CD4-positive, alpha-beta T cell (primary cell): ENCODE data around the gene SLC22A3. TPM values are rescaled to one million over a fixed set of nuclear protein-coding genes. Genes with fewer than 3 reads are reported as not detected.

ENCODE experiments used
- ATAC-seq: fragments of 200-7000 bp; cut with Tn5 transposase; one replicate; pipeline ENCODE4 v1.10.0; 2022; ENCODE audit warnings: mild to moderate bottlenecking; ENCODE audit not compliant: poor library complexity
- CTCF ChIA-PET: fragments of 350-600 bp; sonication (Branson Sonifier 250); formaldehyde crosslinking; loops from one replicate; lab custom pipeline; 2021; ENCODE audit warnings: antibody characterized with exemption, inconsistent platforms; lab: Charles Lee
- POLR2A ChIA-PET: fragments of 350-600 bp; sonication (Branson Sonifier 250); formaldehyde crosslinking; loops from one replicate; lab custom pipeline; 2021; ENCODE audit warnings: antibody characterized with exemption, inconsistent platforms; lab: Charles Lee
- DNase-seq, 14 experiments: peaks; one replicate each; pipeline ENCODE4 v3.0.0-alpha.2; 2013 to 2020; ENCODE audit warnings: mixed read lengths in 2 of 14
- H3K27ac ChIP-seq, 2 donors: one replicate each; pipeline versions ENCODE4 v1.5.1 to v1.7.0; 2013; ENCODE audit warnings: low read length in 2 of 2, low read depth in 1 of 2, mild to moderate bottlenecking in 1 of 2
- H3K27me3 ChIP-seq, 2 experiments: 1 replicate in 1 of 2; 2 replicates in 1 of 2; pipeline versions ENCODE4 v1.6.1 to v1.7.0; 2013; ENCODE audit warnings: low read length in 2 of 2, control low read depth in 1 of 2, mild to moderate bottlenecking in 1 of 2, moderate library complexity in 1 of 2; ENCODE audit not compliant: insufficient read depth in 2 of 2, control insufficient read depth in 1 of 2
- H3K36me3 ChIP-seq: one replicate; pipeline ENCODE4 v1.6.1; 2013; ENCODE audit warnings: low read length, control low read depth; ENCODE audit not compliant: insufficient read depth
- H3K4me1 ChIP-seq: one replicate; pipeline ENCODE4 v1.6.1; 2013; ENCODE audit warnings: low read length, control low read depth; ENCODE audit not compliant: insufficient read depth
- H3K4me3 ChIP-seq: one replicate; pipeline ENCODE4 v1.5.1; 2013; ENCODE audit warnings: mild to moderate bottlenecking, low read length, moderate library complexity
- H3K9me3 ChIP-seq, 2 experiments: 1 replicate in 1 of 2; 2 replicates in 1 of 2; pipeline versions ENCODE4 v1.6.1 to v1.7.0; 2013; ENCODE audit warnings: low read length in 2 of 2, mild to moderate bottlenecking in 2 of 2, control low read depth in 1 of 2, moderate library complexity in 1 of 2; ENCODE audit not compliant: control insufficient read depth in 1 of 2, insufficient read depth in 1 of 2
- H3K27ac Mint-ChIP-seq: one replicate; pipeline ENCODE4 v1.8.0; 2020; ENCODE audit warnings: mixed read lengths
- H3K27me3 Mint-ChIP-seq: one replicate; pipeline ENCODE4 v1.8.0; 2021; ENCODE audit warnings: mixed read lengths
- H3K36me3 Mint-ChIP-seq: one replicate; pipeline ENCODE4 v1.8.0; 2021; ENCODE audit warnings: low read depth, mixed read lengths
- H3K4me1 Mint-ChIP-seq: one replicate; pipeline ENCODE4 v1.8.0; 2021; ENCODE audit warnings: low read depth, mixed read lengths
- H3K4me3 Mint-ChIP-seq: one replicate; pipeline ENCODE4 v1.8.0; 2020; ENCODE audit warnings: mild to moderate bottlenecking, mixed read lengths
- H3K9me3 Mint-ChIP-seq: one replicate; pipeline ENCODE4 v1.8.0; 2020; ENCODE audit warnings: mixed read lengths
- intact Hi-C, 2 experiments: fragments of 100-400 bp; cut with DNase I in 1 of 2; cut with micrococcal nuclease in 1 of 2; formaldehyde crosslinking; loops; one replicate each; pipeline versions ENCODE4 v1.15.1 to v1.9.0; 2023 to 2025; cut with DNase I, micrococcal nuclease
- total RNA-seq, 174 experiments: library from RNA in 2 of 174; stranded (reverse) in 2 of 174; gene quantifications; one replicate each; pipeline ENCODE4 v1.2.3 and lab custom pipeline; 2021 to 2026
- TF ChIP-seq, protein P1 (sequence below): fragments of 200-600 bp; IDR thresholded peaks from one replicate; pipeline ENCODE4 v1.8.0; 2022; ENCODE audit warnings: antibody characterized with exemption, mild to moderate bottlenecking

SLC22A3 gene
- total RNA-seq, 2 experiments from 2014 or later = not detected

DNA sequence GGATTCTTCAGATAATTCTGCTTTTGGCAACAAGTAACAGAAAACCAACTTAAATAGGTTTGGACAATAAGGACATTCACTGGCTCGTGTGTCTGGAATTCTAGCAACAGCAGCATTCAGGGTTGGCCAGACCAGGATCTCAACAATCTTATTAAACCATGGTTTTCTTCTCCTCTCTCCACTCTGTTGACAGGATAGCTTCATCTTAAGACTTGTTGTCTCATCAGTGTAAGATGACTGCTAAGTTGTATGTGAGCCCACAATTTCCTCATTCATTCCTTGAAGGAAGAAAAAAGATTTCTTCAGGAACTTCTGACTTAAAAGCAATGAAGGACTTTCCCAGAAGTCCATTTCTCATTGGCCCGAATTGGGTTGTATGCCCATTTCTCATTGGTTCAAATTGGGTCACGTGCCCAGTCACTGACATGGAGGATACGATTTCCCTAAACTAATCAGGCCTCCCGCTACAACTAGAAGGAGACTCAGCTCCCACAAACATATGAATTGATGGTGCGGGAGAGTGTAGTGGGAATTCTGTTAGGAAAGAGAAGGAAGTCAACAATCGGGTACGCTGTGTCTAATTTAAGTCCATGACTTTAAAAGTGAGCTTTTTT lies 83.7 kb downstream of the SLC22A3 start:
- no peak overlapping the region for H3K27ac ChIP-seq
- POLR2A ChIA-PET = no interaction called here
- H3K4me1 ChIP-seq = peaks cover under 1% of the 10 kb centered on the region
- DNase-seq (no peak), ATAC-seq (no peak)
- H3K9me3 Mint-ChIP-seq = no peaks in the 10 kb centered on the region
- peaks cover 67% of the 10 kb centered on the region for H3K27me3 Mint-ChIP-seq
- H3K4me3 ChIP-seq = no peak overlapping the region
- TF ChIP-seq, protein P1, sequence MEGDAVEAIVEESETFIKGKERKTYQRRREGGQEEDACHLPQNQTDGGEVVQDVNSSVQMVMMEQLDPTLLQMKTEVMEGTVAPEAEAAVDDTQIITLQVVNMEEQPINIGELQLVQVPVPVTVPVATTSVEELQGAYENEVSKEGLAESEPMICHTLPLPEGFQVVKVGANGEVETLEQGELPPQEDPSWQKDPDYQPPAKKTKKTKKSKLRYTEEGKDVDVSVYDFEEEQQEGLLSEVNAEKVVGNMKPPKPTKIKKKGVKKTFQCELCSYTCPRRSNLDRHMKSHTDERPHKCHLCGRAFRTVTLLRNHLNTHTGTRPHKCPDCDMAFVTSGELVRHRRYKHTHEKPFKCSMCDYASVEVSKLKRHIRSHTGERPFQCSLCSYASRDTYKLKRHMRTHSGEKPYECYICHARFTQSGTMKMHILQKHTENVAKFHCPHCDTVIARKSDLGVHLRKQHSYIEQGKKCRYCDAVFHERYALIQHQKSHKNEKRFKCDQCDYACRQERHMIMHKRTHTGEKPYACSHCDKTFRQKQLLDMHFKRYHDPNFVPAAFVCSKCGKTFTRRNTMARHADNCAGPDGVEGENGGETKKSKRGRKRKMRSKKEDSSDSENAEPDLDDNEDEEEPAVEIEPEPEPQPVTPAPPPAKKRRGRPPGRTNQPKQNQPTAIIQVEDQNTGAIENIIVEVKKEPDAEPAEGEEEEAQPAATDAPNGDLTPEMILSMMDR = no peak
- intact Hi-C loops = no loop called here
- H3K27me3 ChIP-seq = peaks cover 7 to 21% of the 10 kb centered on the region in 2 experiments
- H3K36me3 ChIP-seq = no peaks in the 10 kb centered on the region
- CTCF ChIA-PET = interaction anchor here (1.0 kb wide), 1 partner anchor 16 kb away, joined by 3 read pairs; no protein-coding TSS in a partner anchor
- H3K4me1 Mint-ChIP-seq = peaks cover 20% of the 10 kb centered on the region
- no peaks in the 10 kb centered on the region for H3K36me3 Mint-ChIP-seq
- H3K27ac Mint-ChIP-seq = no peak overlapping the region
- no peak overlapping the region for H3K4me3 Mint-ChIP-seq
- no peaks in the 10 kb centered on the region for H3K9me3 ChIP-seq

DNA sequence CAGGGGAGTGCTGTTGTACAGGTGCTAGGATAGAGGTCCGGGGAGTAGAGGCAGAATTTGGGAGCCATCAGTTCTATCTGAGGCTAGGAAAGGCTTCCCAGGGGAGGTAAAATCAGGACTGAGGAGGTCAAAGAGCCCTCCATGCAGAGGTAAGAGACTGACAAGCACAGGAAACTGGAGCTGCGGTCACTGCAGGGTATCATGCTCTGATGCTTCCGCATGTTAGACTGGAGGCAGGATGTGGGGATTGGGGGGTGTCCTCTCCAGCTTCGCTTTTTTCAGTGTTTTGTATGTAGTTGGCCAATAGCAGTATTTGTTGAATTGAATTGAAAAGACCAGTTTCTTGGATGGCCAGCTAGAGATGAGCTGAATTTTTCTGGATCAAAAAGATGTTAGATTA lies 87.8 kb downstream of the SLC22A3 start:
- H3K4me1 ChIP-seq = no peaks in the 10 kb centered on the region
- ATAC-seq (no peak), DNase-seq (peak in 1 of 14 experiments; percentile 18)
- POLR2A ChIA-PET = no interaction called here
- no peak overlapping the region for H3K4me3 ChIP-seq
- Mint-ChIP-seq H3K9me3 (no peaks in the 10 kb centered on the region), H3K4me3 (no peak overlapping the region), H3K4me1 (peaks cover 12% of the 10 kb centered on the region), H3K36me3 (no peaks in the 10 kb centered on the region), H3K27ac (no peak overlapping the region), H3K27me3 (peaks cover 55% of the 10 kb centered on the region)
- intact Hi-C loops = no loop called here
- CTCF ChIA-PET = no interaction called here
- TF ChIP-seq, protein P1 = no peak
- no peaks in the 10 kb centered on the region for H3K9me3 ChIP-seq
- H3K27ac ChIP-seq = no peak overlapping the region
- peaks cover 0 to 3% of the 10 kb centered on the region in 2 experiments for H3K27me3 ChIP-seq
- H3K36me3 ChIP-seq = no peaks in the 10 kb centered on the region

GRCh38 chr6:160437154-160437553 lies 89.0 kb downstream of the SLC22A3 start:
- Mint-ChIP-seq H3K9me3 (no peaks in the 10 kb centered on the region), H3K27me3 (peaks cover 56% of the 10 kb centered on the region), H3K4me3 (no peak overlapping the region), H3K4me1 (peaks cover 12% of the 10 kb centered on the region), H3K36me3 (no peaks in the 10 kb centered on the region), H3K27ac (no peak overlapping the region)
- no peaks in the 10 kb centered on the region for H3K9me3 ChIP-seq
- H3K27me3 ChIP-seq = peaks cover 0 to 3% of the 10 kb centered on the region in 2 experiments
- ChIA-PET POLR2A (no interaction called here), CTCF (no interaction called here)
- no peaks in the 10 kb centered on the region for H3K4me1 ChIP-seq
- H3K4me3 ChIP-seq = no peak overlapping the region
- H3K27ac ChIP-seq = no peak overlapping the region
- DNase-seq (no peak), ATAC-seq (no peak)
- intact Hi-C loops = no loop called here
- H3K36me3 ChIP-seq = no peaks in the 10 kb centered on the region
- TF ChIP-seq, protein P1 = no peak
